Measurements from ENCODE around the gene PIAS3. TPM values are rescaled to one million over a fixed set of nuclear protein-coding genes. Genes with fewer than 3 reads are reported as not detected.

The PIAS3 gene
- total and polyA plus RNA-seq, 2 donors (not counting 3 experiments of a cell fraction or from before 2014, with no cell fraction given): 50.1 to 71.8 TPM

DNA sequence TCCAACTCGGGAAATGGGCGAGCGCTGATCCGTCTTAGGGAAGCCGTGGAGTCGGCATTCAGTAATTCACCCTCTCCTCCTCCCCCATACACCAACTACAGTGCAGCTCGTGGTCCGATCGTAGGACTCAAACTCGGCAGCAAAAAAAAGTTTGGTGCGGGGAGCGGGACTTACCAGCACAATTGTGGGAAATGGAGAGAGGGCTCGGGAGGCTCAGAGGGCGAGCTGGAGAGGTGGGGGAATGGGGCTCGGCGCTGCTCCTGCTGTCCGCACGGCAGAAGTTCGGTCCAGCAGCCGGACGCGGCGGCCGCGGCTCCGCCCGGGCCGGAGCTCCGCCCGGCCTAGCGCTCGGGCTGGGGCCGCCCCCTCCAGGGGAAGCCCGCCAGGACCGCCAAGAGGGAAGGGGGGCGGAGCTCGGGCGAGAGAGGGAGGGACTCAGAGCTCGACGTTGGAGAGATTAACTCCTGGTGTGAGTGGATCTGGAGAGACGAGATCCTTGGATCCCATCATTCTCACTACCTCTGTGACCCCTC lies 676 bp upstream of the PIAS3 start:
- intact Hi-C loops (cut with micrococcal nuclease): loop anchor here (1.0 to 2.0 kb wide), 6 partner anchors 10 to 98 kb away; partner anchors contain the start of genes ANKRD35, NUDT17 and PEX11B
- Histone ChIP-seq H3K4me3 (replicated peaks in 1 of 3; ENCODE audit: insufficient read depth in 1 of 3, low read depth in 1 of 3, low read length in 3 of 3) (peak overlapping the region; percentile 44 to 71 (median 64)), H3K27me3 (ENCODE audit: control insufficient read depth in 2 of 2, insufficient read depth in 2 of 2, low read length in 2 of 2) (peaks cover 2 to 8% of the 10 kb centered on the region in 2 experiments), H3K27ac (ENCODE audit: insufficient read depth, low read depth, low read length) (no peak overlapping the region), H3K79me2 (ENCODE audit: control insufficient read depth, insufficient read depth, low read length) (peaks cover 16% of the 10 kb centered on the region), H3K36me3 (ENCODE audit: control insufficient read depth in 2 of 2, extremely low read depth in 1 of 2, insufficient read depth in 2 of 2, low read length in 2 of 2) (peaks cover 7 to 20% of the 10 kb centered on the region in 2 experiments), H3K4me2 (ENCODE audit: insufficient read depth, low read length) (peak overlapping the region; percentile 53), H2AFZ (ENCODE audit: low read depth, low read length) (peak overlapping the region; percentile 89), H4K20me1 (replicated peaks; ENCODE audit: control insufficient read depth, extremely low read depth, insufficient read depth, low read length) (no peaks in the 10 kb centered on the region), H3K4me1 (ENCODE audit: control insufficient read depth, extremely low read depth, insufficient read depth, low read length) (peaks cover 7% of the 10 kb centered on the region), H3K9me1 (replicated peaks; ENCODE audit: control insufficient read depth, extremely low read depth, insufficient read depth, low read length) (no peaks in the 10 kb centered on the region), H3K9me3 (replicated peaks; ENCODE audit: control insufficient read depth, insufficient read depth, low read length) (no peaks in the 10 kb centered on the region), H3K9ac (replicated peaks; ENCODE audit: extremely low read depth, insufficient read depth, low read length) (peak overlapping the region; percentile 39)
- CTCF ChIA-PET: interaction anchor here (0.9 to 6.1 kb wide), 19 partner anchors 13 to 178 kb away, joined by 3 to 154 read pairs (median 7); partner anchors contain the start of genes ANKRD34A, ANKRD35, ITGA10 and NUDT17
- POLR2A ChIA-PET: interaction anchor here (1.0 to 2.5 kb wide), 11 partner anchors 10 to 105 kb away, joined by 3 to 28 read pairs (median 9); partner anchors contain the start of genes ANKRD34A, ANKRD35, LIX1L and NUDT17
- BruUV-seq (replicated peaks): TSS peak; percentile 31
- dilution Hi-C loops (cut with MboI; ENCODE audit: extremely low pct_ligation_motif_present, low sequenced_read_pairs): no loop called here
- TF ChIP-seq GATA2 (IDR thresholded peaks at IDR 0.05; ENCODE audit: insufficient read depth, insufficient read length, low read depth, low read length) (no peak), POLR2A (IDR thresholded peaks at IDR 0.05; ENCODE audit: low read depth, low read length) (peak; percentile 36), MYC (IDR thresholded peaks at IDR 0.05; ENCODE audit: low read depth, low read length) (no peak), JUN (IDR thresholded peaks at IDR 0.05; ENCODE audit: borderline replicate concordance, insufficient read depth, insufficient read length, low read depth) (no peak), POLR2AphosphoS5 (IDR thresholded peaks at IDR 0.05; ENCODE audit: insufficient read depth, low read depth, low read length) (peak; percentile 35), EZH2 (IDR thresholded peaks at IDR 0.05; ENCODE audit: borderline replicate concordance, low read depth, low read length, severe bottlenecking) (no peak), FOS (IDR thresholded peaks at IDR 0.05; ENCODE audit: borderline replicate concordance, insufficient read depth, low read length) (no peak)
- TF ChIP-seq, protein P1, sequence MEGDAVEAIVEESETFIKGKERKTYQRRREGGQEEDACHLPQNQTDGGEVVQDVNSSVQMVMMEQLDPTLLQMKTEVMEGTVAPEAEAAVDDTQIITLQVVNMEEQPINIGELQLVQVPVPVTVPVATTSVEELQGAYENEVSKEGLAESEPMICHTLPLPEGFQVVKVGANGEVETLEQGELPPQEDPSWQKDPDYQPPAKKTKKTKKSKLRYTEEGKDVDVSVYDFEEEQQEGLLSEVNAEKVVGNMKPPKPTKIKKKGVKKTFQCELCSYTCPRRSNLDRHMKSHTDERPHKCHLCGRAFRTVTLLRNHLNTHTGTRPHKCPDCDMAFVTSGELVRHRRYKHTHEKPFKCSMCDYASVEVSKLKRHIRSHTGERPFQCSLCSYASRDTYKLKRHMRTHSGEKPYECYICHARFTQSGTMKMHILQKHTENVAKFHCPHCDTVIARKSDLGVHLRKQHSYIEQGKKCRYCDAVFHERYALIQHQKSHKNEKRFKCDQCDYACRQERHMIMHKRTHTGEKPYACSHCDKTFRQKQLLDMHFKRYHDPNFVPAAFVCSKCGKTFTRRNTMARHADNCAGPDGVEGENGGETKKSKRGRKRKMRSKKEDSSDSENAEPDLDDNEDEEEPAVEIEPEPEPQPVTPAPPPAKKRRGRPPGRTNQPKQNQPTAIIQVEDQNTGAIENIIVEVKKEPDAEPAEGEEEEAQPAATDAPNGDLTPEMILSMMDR (IDR thresholded peaks at IDR 0.05; ENCODE audit: extremely low read depth in 1 of 2, insufficient read depth in 1 of 2, low read depth in 1 of 2, low read length in 2 of 2): no peak
- no peak for FAIRE-seq
- DNase-seq (ENCODE audit: low read depth, low spot score): peak; percentile 92
